PFSK-1 (cell line): Measurements from ENCODE around the gene TMEM232.

Source experiments
- FOXP2 ChIP-seq: optimal IDR thresholded peaks from 2 replicates; pipeline ENCODE3; 2011; ENCODE audit warnings: borderline replicate concordance, control low read depth, inconsistent platforms; ENCODE audit not compliant: insufficient read depth; ENCODE audit errors: extremely low read length, extremely low read depth
- POLR2AphosphoS5 ChIP-seq: IDR thresholded peaks from 2 replicates; pipeline ENCODE4 v1.6.1; 2012; ENCODE audit warnings: low read depth, mild to moderate bottlenecking, control low read depth, low read length, moderate library complexity
- SIN3A ChIP-seq: IDR thresholded peaks from 2 replicates; pipeline ENCODE4 v1.6.1; 2012; ENCODE audit warnings: mild to moderate bottlenecking, low read length, moderate library complexity, borderline replicate concordance; ENCODE audit not compliant: insufficient read depth
- TAF1 ChIP-seq: IDR thresholded peaks from 2 replicates; pipeline ENCODE4 v1.6.1; 2012; ENCODE audit warnings: low read length, control low read depth, borderline replicate concordance; ENCODE audit not compliant: insufficient read depth
- TF ChIP-seq, protein P1 (sequence below), 2 experiments: IDR thresholded peaks; 2 replicates each; pipeline versions ENCODE4 v1.6.1 to v1.8.0; 2011 to 2012; ENCODE audit warnings: low read depth in 2 of 2, low read length in 2 of 2, control low read depth in 1 of 2, inconsistent platforms in 1 of 2, mild to moderate bottlenecking in 1 of 2, moderate library complexity in 1 of 2; ENCODE audit not compliant: insufficient read depth in 1 of 2

TMEM232 gene

DNA sequence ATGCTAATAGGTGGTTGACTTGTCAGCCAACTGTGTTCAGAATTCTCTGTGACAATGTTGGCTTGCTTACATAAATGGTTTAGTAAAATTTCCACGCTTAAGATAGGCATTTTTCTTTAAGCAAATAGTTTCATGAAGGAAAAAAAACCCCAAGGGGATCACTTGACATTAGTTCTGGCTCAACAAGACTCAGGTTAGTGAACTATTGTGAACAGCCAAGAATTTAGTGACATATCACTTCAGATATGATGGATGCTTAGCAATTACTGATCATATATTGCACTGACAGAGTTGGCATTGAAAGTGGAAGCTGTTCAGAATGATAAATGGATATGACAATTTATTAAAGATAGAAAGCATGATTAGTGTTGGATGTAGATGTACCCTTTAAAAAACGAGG lies 218.5 kb downstream of the TMEM232 start:
- TF ChIP-seq SIN3A (no peak), FOXP2 (no peak), POLR2AphosphoS5 (no peak), TAF1 (no peak)
- TF ChIP-seq, protein P1, sequence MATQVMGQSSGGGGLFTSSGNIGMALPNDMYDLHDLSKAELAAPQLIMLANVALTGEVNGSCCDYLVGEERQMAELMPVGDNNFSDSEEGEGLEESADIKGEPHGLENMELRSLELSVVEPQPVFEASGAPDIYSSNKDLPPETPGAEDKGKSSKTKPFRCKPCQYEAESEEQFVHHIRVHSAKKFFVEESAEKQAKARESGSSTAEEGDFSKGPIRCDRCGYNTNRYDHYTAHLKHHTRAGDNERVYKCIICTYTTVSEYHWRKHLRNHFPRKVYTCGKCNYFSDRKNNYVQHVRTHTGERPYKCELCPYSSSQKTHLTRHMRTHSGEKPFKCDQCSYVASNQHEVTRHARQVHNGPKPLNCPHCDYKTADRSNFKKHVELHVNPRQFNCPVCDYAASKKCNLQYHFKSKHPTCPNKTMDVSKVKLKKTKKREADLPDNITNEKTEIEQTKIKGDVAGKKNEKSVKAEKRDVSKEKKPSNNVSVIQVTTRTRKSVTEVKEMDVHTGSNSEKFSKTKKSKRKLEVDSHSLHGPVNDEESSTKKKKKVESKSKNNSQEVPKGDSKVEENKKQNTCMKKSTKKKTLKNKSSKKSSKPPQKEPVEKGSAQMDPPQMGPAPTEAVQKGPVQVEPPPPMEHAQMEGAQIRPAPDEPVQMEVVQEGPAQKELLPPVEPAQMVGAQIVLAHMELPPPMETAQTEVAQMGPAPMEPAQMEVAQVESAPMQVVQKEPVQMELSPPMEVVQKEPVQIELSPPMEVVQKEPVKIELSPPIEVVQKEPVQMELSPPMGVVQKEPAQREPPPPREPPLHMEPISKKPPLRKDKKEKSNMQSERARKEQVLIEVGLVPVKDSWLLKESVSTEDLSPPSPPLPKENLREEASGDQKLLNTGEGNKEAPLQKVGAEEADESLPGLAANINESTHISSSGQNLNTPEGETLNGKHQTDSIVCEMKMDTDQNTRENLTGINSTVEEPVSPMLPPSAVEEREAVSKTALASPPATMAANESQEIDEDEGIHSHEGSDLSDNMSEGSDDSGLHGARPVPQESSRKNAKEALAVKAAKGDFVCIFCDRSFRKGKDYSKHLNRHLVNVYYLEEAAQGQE (IDR thresholded peaks at IDR 0.05; ENCODE audit: insufficient read depth in 1 of 2, low read depth in 2 of 2, low read length in 2 of 2): no peak

DNA sequence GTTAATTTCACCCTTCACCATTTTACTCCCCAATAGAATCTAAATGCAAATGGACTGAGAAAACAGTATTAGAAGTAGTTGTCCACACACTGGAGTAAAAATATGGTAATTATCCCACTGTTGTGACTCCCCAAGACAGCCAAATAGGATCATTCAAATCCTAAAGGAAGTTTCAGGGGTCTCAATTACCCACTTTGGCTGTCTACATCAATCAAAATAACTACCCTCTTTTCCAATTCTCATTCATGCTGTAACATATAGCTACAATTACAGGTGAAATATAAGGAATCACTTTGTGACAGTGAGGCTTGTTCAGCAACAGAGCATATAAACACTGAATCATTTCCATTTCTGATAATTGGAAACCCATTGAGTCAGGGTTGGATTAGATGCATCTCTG lies 220.1 kb downstream of the TMEM232 start:
- TF ChIP-seq TAF1: no peak
- TF ChIP-seq, protein P1 (IDR thresholded peaks at IDR 0.05; ENCODE audit: insufficient read depth in 1 of 2, low read depth in 2 of 2, low read length in 2 of 2): no peak
- TF ChIP-seq SIN3A: no peak
- no peak for TF ChIP-seq POLR2AphosphoS5
- TF ChIP-seq FOXP2: no peak

DNA sequence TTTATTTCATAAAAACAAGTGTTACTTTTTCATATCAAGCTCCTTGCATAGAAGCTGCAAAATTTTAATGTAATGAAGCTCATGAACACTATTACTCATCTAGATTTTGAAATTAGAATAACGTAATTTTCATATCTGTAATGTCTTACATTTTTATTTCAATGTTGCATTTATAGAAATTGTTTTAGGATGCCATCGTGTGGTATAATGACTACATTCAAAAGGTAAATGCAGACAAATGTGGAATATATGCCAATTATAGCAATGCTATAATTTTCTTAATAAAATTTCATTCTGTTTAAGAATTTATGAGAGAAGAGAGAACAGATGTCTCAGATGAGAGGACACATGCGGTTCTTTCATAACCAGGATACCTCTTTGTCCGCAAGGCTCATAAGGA lies 230.2 kb downstream of the TMEM232 start:
- TF ChIP-seq POLR2AphosphoS5: no peak
- TF ChIP-seq, protein P1 (IDR thresholded peaks at IDR 0.05; ENCODE audit: insufficient read depth in 1 of 2, low read depth in 2 of 2, low read length in 2 of 2): no peak
- TF ChIP-seq SIN3A: no peak
- TF ChIP-seq TAF1: no peak
- no peak for TF ChIP-seq FOXP2

DNA sequence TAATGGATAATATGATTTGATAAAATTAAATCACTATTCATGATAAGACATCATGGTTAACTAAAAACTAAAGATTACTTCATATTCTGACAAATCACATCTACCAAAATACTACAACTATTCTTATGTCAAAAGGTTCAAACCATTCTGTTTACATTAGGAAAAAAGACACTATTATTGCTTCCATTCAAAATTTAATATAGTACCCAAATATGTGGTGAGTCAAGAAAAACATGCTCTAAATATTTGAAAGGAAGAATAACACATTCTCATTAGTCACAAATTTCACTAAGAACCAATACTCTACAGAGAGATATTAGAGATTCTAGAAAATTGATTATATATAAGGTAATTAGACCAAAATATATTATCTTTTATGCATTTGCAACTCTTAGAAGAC lies 234.0 kb downstream of the TMEM232 start:
- TF ChIP-seq FOXP2 (no peak), TAF1 (no peak), SIN3A (no peak), POLR2AphosphoS5 (no peak)
- TF ChIP-seq, protein P1 (IDR thresholded peaks at IDR 0.05; ENCODE audit: insufficient read depth in 1 of 2, low read depth in 2 of 2, low read length in 2 of 2): no peak

DNA sequence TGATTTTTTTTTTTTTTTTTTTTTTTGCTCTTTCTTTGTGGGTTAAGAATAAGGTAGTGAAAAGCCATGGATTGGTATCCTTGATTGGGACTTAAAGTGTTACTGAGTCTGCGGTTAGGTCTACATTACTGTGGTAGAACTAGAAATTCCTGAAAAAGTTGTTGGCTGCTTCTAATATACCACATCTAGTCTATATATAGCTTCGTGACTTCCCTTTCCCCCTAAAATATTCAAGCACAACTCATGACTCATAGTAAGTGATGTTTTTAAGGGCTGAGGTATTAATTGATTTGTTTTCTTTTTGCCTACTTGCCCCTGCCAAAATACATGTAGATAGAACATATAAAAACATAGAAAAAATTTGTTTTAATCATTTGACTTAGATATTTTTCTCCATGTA lies 247.6 kb downstream of the TMEM232 start:
- TF ChIP-seq FOXP2: no peak
- TF ChIP-seq TAF1: no peak
- no peak for TF ChIP-seq POLR2AphosphoS5
- TF ChIP-seq SIN3A: no peak
- TF ChIP-seq, protein P1 (IDR thresholded peaks at IDR 0.05; ENCODE audit: insufficient read depth in 1 of 2, low read depth in 2 of 2, low read length in 2 of 2): no peak
